WTC11 (cell line): ENCODE results near the gene HIGD1B. TPM values are rescaled to one million over a fixed set of nuclear protein-coding genes. Genes with fewer than 3 reads are reported as not detected.

Source experiments
- ATAC-seq: fragments of 200-7000 bp; cut with Tn5 transposase; 2 replicates; pipeline ENCODE4 v1.10.0; 2021; ENCODE audit warnings: mild to moderate bottlenecking, moderate library complexity
- CTCF ChIA-PET: fragments of 300-600 bp; sonication (Branson Sonifier 250); formaldehyde crosslinking; loops from one replicate; lab custom pipeline; 2021; ENCODE audit warnings: antibody characterized with exemption; lab: Charles Lee
- POLR2A ChIA-PET: fragments of 350-600 bp; sonication (Branson Sonifier 250); formaldehyde crosslinking; loops from one replicate; lab custom pipeline; 2021; ENCODE audit warnings: antibody characterized with exemption; lab: Charles Lee
- DNase-seq: peaks from one replicate; pipeline ENCODE4 v3.0.0; 2021; ENCODE audit warnings: low spot score
- H3K27ac Mint-ChIP-seq: 2 replicates; pipeline ENCODE4 v1.8.0; 2021; ENCODE audit warnings: mixed read lengths
- H3K27me3 Mint-ChIP-seq: 2 replicates; pipeline ENCODE4 v1.8.0; 2021; ENCODE audit warnings: low read depth, mild to moderate bottlenecking, moderate library complexity, mixed read lengths
- H3K36me3 Mint-ChIP-seq: 2 replicates; pipeline ENCODE4 v1.8.0; 2021; ENCODE audit warnings: mixed read lengths
- H3K4me1 Mint-ChIP-seq: 2 replicates; pipeline ENCODE4 v1.8.0; 2022; ENCODE audit warnings: mixed read lengths
- H3K4me3 Mint-ChIP-seq: 2 replicates; pipeline ENCODE4 v1.8.0; 2021; ENCODE audit warnings: mild to moderate bottlenecking, moderate library complexity, mixed read lengths
- H3K9me3 Mint-ChIP-seq: 2 replicates; pipeline ENCODE4 v1.8.0; 2021; ENCODE audit warnings: mixed read lengths
- CBFB ChIP-seq: sonication (generic); formaldehyde crosslinking; IDR thresholded peaks from 2 replicates; pipeline ENCODE4 v1.8.1; 2022; ENCODE audit warnings: mild to moderate bottlenecking, low read depth, missing genetic modification reagents
- CDX4 ChIP-seq: fragments of 250-450 bp; sonication (Bioruptor Pico); IDR thresholded peaks from 2 replicates; pipeline ENCODE4 v1.9.0; 2021; ENCODE audit warnings: moderate library complexity, mild to moderate bottlenecking, inconsistent platforms, borderline replicate concordance
- CREM ChIP-seq: sonication (generic); formaldehyde crosslinking; IDR thresholded peaks from 2 replicates; pipeline ENCODE4 v1.8.1; 2022; ENCODE audit warnings: mild to moderate bottlenecking, missing genetic modification reagents, moderate library complexity
- E2F5 ChIP-seq: sonication (generic); formaldehyde crosslinking; IDR thresholded peaks from 2 replicates; pipeline ENCODE4 v1.8.1; 2022; ENCODE audit warnings: mild to moderate bottlenecking, moderate library complexity, missing genetic modification reagents
- ELF4 ChIP-seq: sonication (generic); formaldehyde crosslinking; IDR thresholded peaks from 2 replicates; pipeline ENCODE4 v1.8.1; 2022; ENCODE audit warnings: low read depth, mild to moderate bottlenecking, moderate library complexity, missing genetic modification reagents
- EMX1 ChIP-seq: fragments of 250-450 bp; sonication (Bioruptor Pico); IDR thresholded peaks from 2 replicates; pipeline ENCODE4 v1.8.0; 2021; ENCODE audit warnings: mild to moderate bottlenecking
- GABPB1 ChIP-seq: sonication (generic); formaldehyde crosslinking; IDR thresholded peaks from 2 replicates; pipeline ENCODE4 v1.8.1; 2023; ENCODE audit warnings: mild to moderate bottlenecking, missing genetic modification reagents
- HMGA2 ChIP-seq: fragments of 250-450 bp; sonication (Bioruptor Pico); IDR thresholded peaks from 2 replicates; pipeline ENCODE4 v1.4.0; 2021; ENCODE audit warnings: mild to moderate bottlenecking, moderate library complexity
- HMGXB4 ChIP-seq: sonication (generic); formaldehyde crosslinking; IDR thresholded peaks from 2 replicates; pipeline ENCODE4 v1.8.1; 2023; ENCODE audit warnings: mild to moderate bottlenecking, moderate library complexity, missing genetic modification reagents
- JUN ChIP-seq: sonication (generic); formaldehyde crosslinking; IDR thresholded peaks from 2 replicates; pipeline ENCODE4 v1.8.0; 2023; ENCODE audit warnings: mild to moderate bottlenecking, missing genetic modification reagents
- MYBL2 ChIP-seq: sonication (generic); formaldehyde crosslinking; IDR thresholded peaks from 2 replicates; pipeline ENCODE4 v1.8.1; 2023; ENCODE audit warnings: mild to moderate bottlenecking, moderate library complexity, missing genetic modification reagents
- NR2C2 ChIP-seq: sonication (generic); formaldehyde crosslinking; IDR thresholded peaks from 2 replicates; pipeline ENCODE4 v1.8.0; 2022; ENCODE audit warnings: mild to moderate bottlenecking, missing genetic modification reagents
- NR3C1 ChIP-seq: sonication (generic); formaldehyde crosslinking; conservative IDR thresholded peaks from 2 replicates; pipeline ENCODE4 v1.8.1; 2023; ENCODE audit warnings: low read depth, mild to moderate bottlenecking, missing genetic modification reagents
- PRDM15 ChIP-seq: sonication (generic); formaldehyde crosslinking; IDR thresholded peaks from 2 replicates; pipeline ENCODE4 v1.8.0; 2022; ENCODE audit warnings: missing genetic modification reagents
- PREB ChIP-seq: sonication (generic); formaldehyde crosslinking; IDR thresholded peaks from 2 replicates; pipeline ENCODE4 v1.8.1; 2022; ENCODE audit warnings: mild to moderate bottlenecking, missing genetic modification reagents, moderate library complexity, borderline replicate concordance
- ZNF263 ChIP-seq: sonication (generic); formaldehyde crosslinking; IDR thresholded peaks from 2 replicates; pipeline ENCODE4 v1.8.1; 2022; ENCODE audit warnings: low read depth, mild to moderate bottlenecking, moderate library complexity, missing genetic modification reagents
- ZNF416 ChIP-seq: fragments of 250-450 bp; sonication (Bioruptor Pico); IDR thresholded peaks from 2 replicates; pipeline ENCODE4 v1.9.0; 2021; ENCODE audit warnings: mild to moderate bottlenecking, inconsistent platforms
- ZNF425 ChIP-seq: fragments of 250-450 bp; sonication (Bioruptor Pico); conservative IDR thresholded peaks from 2 replicates; pipeline ENCODE4 v1.9.0; 2021; ENCODE audit warnings: mild to moderate bottlenecking
- total RNA-seq: library from RNA; stranded (reverse); gene quantifications from 3 replicates; pipeline ENCODE4 v1.2.3, GENCODE V29; 2021

Gene HIGD1B
- total RNA-seq, 1 experiment from 2014 or later: not detected

GRCh38 chr17:44807817-44808155 is 39.9 kb upstream of the HIGD1B start:
- POLR2A ChIA-PET: no interaction called here
- no peak for ATAC-seq

More at GRCh38 chr17:44807817-44808155, 39.9 kb upstream of the HIGD1B start:
- CTCF ChIA-PET: interaction anchor here (0.6 to 1.6 kb wide), 3 partner anchors 22 to 426 kb away, joined by 3 to 6 read pairs (median 3); no protein-coding TSS in a partner anchor
- no peak for TF ChIP-seq ZNF425 (CRISPR knock-in tag)
- TF ChIP-seq PREB (CRISPR knock-in tag): no peak
- TF ChIP-seq ZNF263 (CRISPR knock-in tag): no peak
- no peak for TF ChIP-seq PRDM15 (CRISPR knock-in tag)
- no peak for TF ChIP-seq GABPB1 (CRISPR knock-in tag)
- TF ChIP-seq HMGA2 (CRISPR knock-in tag): no peak
- no peak for TF ChIP-seq ZNF416 (CRISPR knock-in tag)
- no peak for TF ChIP-seq CBFB
- TF ChIP-seq NR2C2 (CRISPR knock-in tag): no peak
- no peak for TF ChIP-seq E2F5 (CRISPR knock-in tag)
- no peak for TF ChIP-seq MYBL2 (CRISPR knock-in tag)
- no peak for TF ChIP-seq NR3C1 (CRISPR knock-in tag)
- no peak for TF ChIP-seq CDX4 (CRISPR knock-in tag)
- TF ChIP-seq EMX1 (CRISPR knock-in tag): no peak
- no peak for TF ChIP-seq CREM
- no peak for TF ChIP-seq HMGXB4 (CRISPR knock-in tag)
- TF ChIP-seq JUN: no peak
- no peak for TF ChIP-seq ELF4 (CRISPR knock-in tag)
- H3K27me3 Mint-ChIP-seq: no peaks in the 10 kb centered on the region
- H3K36me3 Mint-ChIP-seq: peaks cover 37% of the 10 kb centered on the region
- no peak for DNase-seq
- peaks cover 4% of the 10 kb centered on the region; the same call in 1 of the 2 replicates for H3K4me1 Mint-ChIP-seq
- H3K4me3 Mint-ChIP-seq: no peak overlapping the region
- H3K27ac Mint-ChIP-seq: 0 out of 2 replicates have a peak overlapping the region, but pooled peaks have one; percentile 36
- no peaks in the 10 kb centered on the region for H3K9me3 Mint-ChIP-seq
